GM12873 (cell line): ENCODE results near the gene AOPEP.

Experiments used
- CTCF ChIP-seq: IDR thresholded peaks from 2 replicates; pipeline ENCODE4 v1.5.1; 2012; ENCODE audit warnings: low read depth, mild to moderate bottlenecking, moderate library complexity, low read length, control low read depth; ENCODE audit not compliant: insufficient read depth; ENCODE audit errors: missing control alignments

AOPEP gene

GRCh38 chr9:95047452-95048224, 321.1 kb downstream of the AOPEP start:
- TF ChIP-seq CTCF, result no peak

GRCh38 chr9:95048225-95049087, 322.0 kb downstream of the AOPEP start:
- TF ChIP-seq CTCF, result no peak

- no peak for TF ChIP-seq CTCF
Measured at GRCh38 chr9:95049761-95050160, 323.3 kb downstream of the AOPEP start.

GRCh38 chr9:95053611-95054570, 327.4 kb downstream of the AOPEP start:
- TF ChIP-seq CTCF, result no peak

GRCh38 chr9:95055334-95055850, 328.9 kb downstream of the AOPEP start:
- TF ChIP-seq CTCF, result no peak

- no peak for TF ChIP-seq CTCF
Measured at GRCh38 chr9:95055851-95056551, 329.5 kb downstream of the AOPEP start.
